ENCODE measurements around the gene ARHGAP8.

ARHGAP8 gene

GRCh38 chr22:44711690-44712555, 40.5 kb upstream of the ARHGAP8 start:
- H3K4me3 ChIP-seq (ENCODE audit: low read length in 2 of 2): no peak overlapping the region
- no peaks in the 10 kb centered on the region for H3K36me3 ChIP-seq (ENCODE audit: control insufficient read depth in 2 of 2, insufficient read depth in 2 of 2, low read length in 2 of 2)
- H3K27ac ChIP-seq (ENCODE audit: low read length): no peak overlapping the region
- H3K9me3 ChIP-seq (ENCODE audit: control insufficient read depth in 2 of 2, low read length in 2 of 2): no peaks in the 10 kb centered on the region
- no peak overlapping the region for H3K9ac ChIP-seq (ENCODE audit: low read length in 2 of 2)
- peaks cover 3% of the 10 kb centered on the region for H3K4me1 ChIP-seq (ENCODE audit: control insufficient read depth, insufficient read depth, low read length)
- no peaks in the 10 kb centered on the region for H3K27me3 ChIP-seq (ENCODE audit: control insufficient read depth in 1 of 2, insufficient read depth in 2 of 2, low read length in 2 of 2)

- H3K4me3 ChIP-seq (ENCODE audit: low read length in 2 of 2): no peak overlapping the region
- H3K9me3 ChIP-seq (ENCODE audit: control insufficient read depth in 2 of 2, low read length in 2 of 2): no peaks in the 10 kb centered on the region
- no peak overlapping the region for H3K9ac ChIP-seq (ENCODE audit: low read length in 2 of 2)
- no peak overlapping the region for H3K27ac ChIP-seq (ENCODE audit: low read length)
- H3K36me3 ChIP-seq (ENCODE audit: control insufficient read depth in 2 of 2, insufficient read depth in 2 of 2, low read length in 2 of 2): no peaks in the 10 kb centered on the region
- peaks cover 3% of the 10 kb centered on the region for H3K4me1 ChIP-seq (ENCODE audit: control insufficient read depth, insufficient read depth, low read length)
- no peaks in the 10 kb centered on the region for H3K27me3 ChIP-seq (ENCODE audit: control insufficient read depth in 1 of 2, insufficient read depth in 2 of 2, low read length in 2 of 2)
These were observed 39.4 kb upstream of the ARHGAP8 start for GRCh38 chr22:44712962-44713361.

- H3K27me3 ChIP-seq (ENCODE audit: control insufficient read depth in 1 of 2, insufficient read depth in 2 of 2, low read length in 2 of 2): no peaks in the 10 kb centered on the region
- H3K27ac ChIP-seq (ENCODE audit: low read length): no peak overlapping the region
- H3K9ac ChIP-seq (ENCODE audit: low read length in 2 of 2): no peak overlapping the region
- no peak overlapping the region for H3K4me3 ChIP-seq (ENCODE audit: low read length in 2 of 2)
- H3K4me1 ChIP-seq (ENCODE audit: control insufficient read depth, insufficient read depth, low read length): peaks cover 3% of the 10 kb centered on the region
- H3K9me3 ChIP-seq (ENCODE audit: control insufficient read depth in 2 of 2, low read length in 2 of 2): no peaks in the 10 kb centered on the region
- H3K36me3 ChIP-seq (ENCODE audit: control insufficient read depth in 2 of 2, insufficient read depth in 2 of 2, low read length in 2 of 2): no peaks in the 10 kb centered on the region
These were observed 37.5 kb upstream of the ARHGAP8 start for GRCh38 chr22:44714703-44715350.

GRCh38 chr22:44718418-44718817, 34.0 kb upstream of the ARHGAP8 start:
- Histone ChIP-seq H3K4me3 (ENCODE audit: low read length in 2 of 2) (no peak overlapping the region), H3K27ac (ENCODE audit: low read length) (no peak overlapping the region), H3K4me1 (ENCODE audit: control insufficient read depth, insufficient read depth, low read length) (peaks cover 3% of the 10 kb centered on the region), H3K9ac (ENCODE audit: low read length in 2 of 2) (no peak overlapping the region), H3K27me3 (ENCODE audit: control insufficient read depth in 1 of 2, insufficient read depth in 2 of 2, low read length in 2 of 2) (no peaks in the 10 kb centered on the region), H3K9me3 (ENCODE audit: control insufficient read depth in 2 of 2, low read length in 2 of 2) (no peaks in the 10 kb centered on the region), H3K36me3 (ENCODE audit: control insufficient read depth in 2 of 2, insufficient read depth in 2 of 2, low read length in 2 of 2) (no peaks in the 10 kb centered on the region)

- Histone ChIP-seq H3K4me1 (ENCODE audit: control insufficient read depth, insufficient read depth, low read length) (no peaks in the 10 kb centered on the region), H3K9me3 (ENCODE audit: control insufficient read depth in 2 of 2, low read length in 2 of 2) (no peaks in the 10 kb centered on the region), H3K27ac (ENCODE audit: low read length) (no peak overlapping the region), H3K9ac (ENCODE audit: low read length in 2 of 2) (no peak overlapping the region), H3K4me3 (ENCODE audit: low read length in 2 of 2) (no peak overlapping the region), H3K27me3 (ENCODE audit: control insufficient read depth in 1 of 2, insufficient read depth in 2 of 2, low read length in 2 of 2) (no peaks in the 10 kb centered on the region), H3K36me3 (ENCODE audit: control insufficient read depth in 2 of 2, insufficient read depth in 2 of 2, low read length in 2 of 2) (no peaks in the 10 kb centered on the region)
These were observed 32.6 kb upstream of the ARHGAP8 start for GRCh38 chr22:44719586-44720368.

GRCh38 chr22:44721213-44721612, 31.2 kb upstream of the ARHGAP8 start:
- no peak overlapping the region for H3K4me3 ChIP-seq (ENCODE audit: low read length in 2 of 2)
- no peaks in the 10 kb centered on the region for H3K36me3 ChIP-seq (ENCODE audit: control insufficient read depth in 2 of 2, insufficient read depth in 2 of 2, low read length in 2 of 2)

GRCh38 chr22:44722611-44723010, 29.8 kb upstream of the ARHGAP8 start:
- no peaks in the 10 kb centered on the region for H3K27me3 ChIP-seq (ENCODE audit: control insufficient read depth in 1 of 2, insufficient read depth in 2 of 2, low read length in 2 of 2)
- H3K9ac ChIP-seq (ENCODE audit: low read length in 2 of 2): no peak overlapping the region
- H3K36me3 ChIP-seq (ENCODE audit: control insufficient read depth in 2 of 2, insufficient read depth in 2 of 2, low read length in 2 of 2): no peaks in the 10 kb centered on the region
- no peak overlapping the region for H3K27ac ChIP-seq (ENCODE audit: low read length)
- H3K4me3 ChIP-seq (ENCODE audit: low read length in 2 of 2): no peak overlapping the region
- H3K9me3 ChIP-seq (ENCODE audit: control insufficient read depth in 2 of 2, low read length in 2 of 2): no peaks in the 10 kb centered on the region
- no peaks in the 10 kb centered on the region for H3K4me1 ChIP-seq (ENCODE audit: control insufficient read depth, insufficient read depth, low read length)

More at GRCh38 chr22:44721213-44721612, 31.2 kb upstream of the ARHGAP8 start:
- H3K27ac ChIP-seq (ENCODE audit: low read length): no peak overlapping the region
- no peaks in the 10 kb centered on the region for H3K4me1 ChIP-seq (ENCODE audit: control insufficient read depth, insufficient read depth, low read length)
- H3K9me3 ChIP-seq (ENCODE audit: control insufficient read depth in 2 of 2, low read length in 2 of 2): no peaks in the 10 kb centered on the region
- no peak overlapping the region for H3K9ac ChIP-seq (ENCODE audit: low read length in 2 of 2)
- no peaks in the 10 kb centered on the region for H3K27me3 ChIP-seq (ENCODE audit: control insufficient read depth in 1 of 2, insufficient read depth in 2 of 2, low read length in 2 of 2)

GRCh38 chr22:44723801-44724200, 28.6 kb upstream of the ARHGAP8 start:
- Histone ChIP-seq H3K4me1 (ENCODE audit: control insufficient read depth, insufficient read depth, low read length) (peaks cover 7% of the 10 kb centered on the region), H3K9ac (ENCODE audit: low read length in 2 of 2) (no peak overlapping the region), H3K36me3 (ENCODE audit: control insufficient read depth in 2 of 2, insufficient read depth in 2 of 2, low read length in 2 of 2) (no peaks in the 10 kb centered on the region), H3K9me3 (ENCODE audit: control insufficient read depth in 2 of 2, low read length in 2 of 2) (no peaks in the 10 kb centered on the region), H3K27me3 (ENCODE audit: control insufficient read depth in 1 of 2, insufficient read depth in 2 of 2, low read length in 2 of 2) (peaks cover 0 to 2% of the 10 kb centered on the region in 2 donors), H3K27ac (ENCODE audit: low read length) (no peak overlapping the region), H3K4me3 (ENCODE audit: low read length in 2 of 2) (no peak overlapping the region)

GRCh38 chr22:44724416-44724815, 28.0 kb upstream of the ARHGAP8 start:
- no peak overlapping the region for H3K9ac ChIP-seq (ENCODE audit: low read length in 2 of 2)
- no peak overlapping the region for H3K4me3 ChIP-seq (ENCODE audit: low read length in 2 of 2)
- peaks cover 0 to 2% of the 10 kb centered on the region in 2 donors for H3K27me3 ChIP-seq (ENCODE audit: control insufficient read depth in 1 of 2, insufficient read depth in 2 of 2, low read length in 2 of 2)
- peaks cover 13% of the 10 kb centered on the region for H3K4me1 ChIP-seq (ENCODE audit: control insufficient read depth, insufficient read depth, low read length)
- H3K27ac ChIP-seq (ENCODE audit: low read length): no peak overlapping the region
- H3K36me3 ChIP-seq (ENCODE audit: control insufficient read depth in 2 of 2, insufficient read depth in 2 of 2, low read length in 2 of 2): no peaks in the 10 kb centered on the region
- H3K9me3 ChIP-seq (ENCODE audit: control insufficient read depth in 2 of 2, low read length in 2 of 2): no peaks in the 10 kb centered on the region

- H3K27me3 ChIP-seq (ENCODE audit: control insufficient read depth in 1 of 2, insufficient read depth in 2 of 2, low read length in 2 of 2): peaks cover 0 to 2% of the 10 kb centered on the region in 2 donors
- peaks cover 17% of the 10 kb centered on the region for H3K4me1 ChIP-seq (ENCODE audit: control insufficient read depth, insufficient read depth, low read length)
- no peaks in the 10 kb centered on the region for H3K9me3 ChIP-seq (ENCODE audit: control insufficient read depth in 2 of 2, low read length in 2 of 2)
- H3K27ac ChIP-seq (ENCODE audit: low read length): no peak overlapping the region
- H3K36me3 ChIP-seq (ENCODE audit: control insufficient read depth in 2 of 2, insufficient read depth in 2 of 2, low read length in 2 of 2): no peaks in the 10 kb centered on the region
- no peak overlapping the region for H3K4me3 ChIP-seq (ENCODE audit: low read length in 2 of 2)
- H3K9ac ChIP-seq (ENCODE audit: low read length in 2 of 2): no peak overlapping the region
These were observed 27.5 kb upstream of the ARHGAP8 start for GRCh38 chr22:44724859-44725258.

All from stomach smooth muscle (tissue), 2 donors.